ENCODE data around the gene MYH7B. TPM values are rescaled to one million over a fixed set of nuclear protein-coding genes. Genes with fewer than 3 reads are reported as not detected.

MYH7B gene
- total RNA-seq, 1 donor from 2014 or later: 0.30 TPM

GRCh38 chr20:34949120-34949519 lies 6.5 kb upstream of the MYH7B start:
- Mint-ChIP-seq H3K36me3 (ENCODE audit: low read depth) (peaks cover 27% of the 10 kb centered on the region), H3K27ac (ENCODE audit: unreplicated experiment) (no peak overlapping the region), H3K9me3 (ENCODE audit: low read depth) (no peaks in the 10 kb centered on the region), H3K27me3 (ENCODE audit: low read depth) (no peaks in the 10 kb centered on the region), H3K4me3 (ENCODE audit: unreplicated experiment) (no peak overlapping the region), H3K4me1 (ENCODE audit: low read depth) (peaks cover 7% of the 10 kb centered on the region)
- TF ChIP-seq CTCF (IDR thresholded peaks at IDR 0.05): no peak
- DNase-seq (ENCODE audit: low spot score): no peak

GRCh38 chr20:34951252-34951651 lies 4.4 kb upstream of the MYH7B start:
- Mint-ChIP-seq H3K9me3 (ENCODE audit: low read depth) (no peaks in the 10 kb centered on the region), H3K27me3 (ENCODE audit: low read depth) (no peaks in the 10 kb centered on the region), H3K4me1 (ENCODE audit: low read depth) (peaks cover 22% of the 10 kb centered on the region), H3K4me3 (ENCODE audit: unreplicated experiment) (no peak overlapping the region), H3K27ac (ENCODE audit: unreplicated experiment) (no peak overlapping the region), H3K36me3 (ENCODE audit: low read depth) (peaks cover 14% of the 10 kb centered on the region)
- no peak for TF ChIP-seq CTCF (IDR thresholded peaks at IDR 0.05)
- DNase-seq (ENCODE audit: low spot score): no peak

- Mint-ChIP-seq H3K4me3 (ENCODE audit: unreplicated experiment) (no peak overlapping the region), H3K9me3 (ENCODE audit: low read depth) (no peaks in the 10 kb centered on the region), H3K4me1 (ENCODE audit: low read depth) (peaks cover 24% of the 10 kb centered on the region), H3K27ac (ENCODE audit: unreplicated experiment) (no peak overlapping the region), H3K27me3 (ENCODE audit: low read depth) (no peaks in the 10 kb centered on the region), H3K36me3 (ENCODE audit: low read depth) (peaks cover 12% of the 10 kb centered on the region)
- no peak for DNase-seq (ENCODE audit: low spot score)
- TF ChIP-seq CTCF (IDR thresholded peaks at IDR 0.05): no peak
Measured at GRCh38 chr20:34951652-34952051, 4.0 kb upstream of the MYH7B start.

- H3K36me3 Mint-ChIP-seq (ENCODE audit: low read depth): peaks cover 11% of the 10 kb centered on the region
- no peak for TF ChIP-seq CTCF (IDR thresholded peaks at IDR 0.05)
- no peaks in the 10 kb centered on the region for H3K27me3 Mint-ChIP-seq (ENCODE audit: low read depth)
- no peak overlapping the region for H3K27ac Mint-ChIP-seq (ENCODE audit: unreplicated experiment)
- H3K4me1 Mint-ChIP-seq (ENCODE audit: low read depth): peaks cover 24% of the 10 kb centered on the region
- DNase-seq (ENCODE audit: low spot score): no peak
- no peaks in the 10 kb centered on the region for H3K9me3 Mint-ChIP-seq (ENCODE audit: low read depth)
- H3K4me3 Mint-ChIP-seq (ENCODE audit: unreplicated experiment): no peak overlapping the region
Measured at GRCh38 chr20:34952671-34953070, 3.0 kb upstream of the MYH7B start.

- DNase-seq (ENCODE audit: low spot score): no peak
- Mint-ChIP-seq H3K4me1 (ENCODE audit: low read depth) (peaks cover 24% of the 10 kb centered on the region), H3K4me3 (ENCODE audit: unreplicated experiment) (no peak overlapping the region), H3K9me3 (ENCODE audit: low read depth) (no peaks in the 10 kb centered on the region), H3K27ac (ENCODE audit: unreplicated experiment) (no peak overlapping the region), H3K27me3 (ENCODE audit: low read depth) (no peaks in the 10 kb centered on the region), H3K36me3 (ENCODE audit: low read depth) (peaks cover 11% of the 10 kb centered on the region)
- TF ChIP-seq CTCF (IDR thresholded peaks at IDR 0.05): no peak
Measured at GRCh38 chr20:34953960-34954359, 1.7 kb upstream of the MYH7B start.

All from chondrocyte (in vitro differentiated cells).